Measurements from ENCODE around the gene NEBL. TPM values are rescaled to one million over a fixed set of nuclear protein-coding genes. Genes with fewer than 3 reads are reported as not detected.

NEBL gene
- total RNA-seq, 1 donor from 2014 or later, result 106 TPM

DNA sequence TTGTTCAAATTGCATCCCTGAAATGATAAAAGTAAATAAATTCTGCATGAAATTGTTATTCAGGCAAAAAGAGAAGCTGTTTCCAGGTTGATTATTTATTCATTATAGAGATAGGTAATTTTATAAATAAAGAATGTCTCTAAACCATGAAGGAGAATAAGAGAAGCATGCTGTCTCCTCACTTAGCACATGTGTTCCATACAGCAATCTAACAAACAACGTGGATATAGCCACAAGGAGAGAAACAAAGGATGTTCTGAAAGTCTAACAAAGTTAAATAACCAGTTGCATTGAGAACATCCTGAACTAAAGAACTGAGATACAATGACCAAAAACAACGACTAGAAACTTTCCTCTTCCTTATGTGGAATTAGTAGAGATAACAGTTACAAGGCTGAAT lies 50.8 kb downstream of the NEBL start:
- H3K27ac ChIP-seq, result no peak overlapping the region
- no peak for ATAC-seq
- no peak for DNase-seq
- H3K4me1 ChIP-seq, result no peaks in the 10 kb centered on the region
- H3K9me3 ChIP-seq, result no peaks in the 10 kb centered on the region
- H3K27me3 ChIP-seq, result no peaks in the 10 kb centered on the region
- no peak overlapping the region for H3K4me3 ChIP-seq
- H3K36me3 ChIP-seq, result peaks cover 11% of the 10 kb centered on the region
- intact Hi-C loops (cut with DNase I), result no loop called here
- no peak for TF ChIP-seq CTCF (IDR thresholded peaks at IDR 0.05)

DNA sequence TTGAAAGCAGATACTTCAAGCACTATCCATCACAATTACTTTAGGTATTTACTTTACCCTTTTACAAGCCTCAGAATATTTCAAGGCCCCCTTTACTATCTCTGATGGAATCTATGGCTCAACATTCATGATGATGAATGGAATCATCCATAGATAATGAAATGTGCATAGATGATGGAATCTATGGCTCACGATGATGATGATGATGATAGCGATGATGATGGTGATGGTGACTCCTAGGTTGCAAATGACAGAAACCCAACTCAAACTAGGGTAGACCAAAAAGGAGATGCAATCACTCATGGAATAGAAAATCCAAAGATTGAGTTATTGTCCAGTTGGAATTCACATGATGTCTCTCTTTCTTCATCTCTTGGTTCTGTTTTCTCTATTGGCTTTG lies 55.7 kb downstream of the NEBL start:
- no peak overlapping the region for H3K27ac ChIP-seq
- ATAC-seq, result no peak
- no peaks in the 10 kb centered on the region for H3K27me3 ChIP-seq
- no peak overlapping the region for H3K4me3 ChIP-seq
- DNase-seq, result no peak
- H3K9me3 ChIP-seq, result no peaks in the 10 kb centered on the region
- H3K36me3 ChIP-seq, result peaks cover 12% of the 10 kb centered on the region
- TF ChIP-seq CTCF (IDR thresholded peaks at IDR 0.05), result no peak
- intact Hi-C loops (cut with DNase I), result no loop called here
- no peaks in the 10 kb centered on the region for H3K4me1 ChIP-seq

DNA sequence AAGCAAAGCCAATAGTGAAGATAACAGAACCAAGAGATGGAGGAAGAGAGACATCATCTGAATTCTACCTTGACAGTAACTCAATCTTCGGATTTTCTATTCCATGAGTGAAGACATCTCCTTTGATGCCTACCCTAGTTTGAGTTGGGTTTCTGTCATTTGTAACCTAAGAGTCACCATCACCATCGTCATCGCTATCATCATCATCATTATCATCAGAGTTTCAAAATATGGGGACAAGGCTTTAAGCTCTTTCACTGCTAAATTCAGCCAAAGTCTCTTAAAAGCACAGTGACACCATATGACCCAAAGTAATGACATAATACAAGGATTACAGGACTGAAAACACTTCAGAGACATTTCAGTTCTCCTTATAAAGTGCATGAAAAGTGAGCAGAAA lies 57.2 kb downstream of the NEBL start:
- peaks cover 12% of the 10 kb centered on the region for H3K36me3 ChIP-seq
- DNase-seq (no peak), ATAC-seq (no peak)
- intact Hi-C loops (cut with DNase I), result no loop called here
- no peak overlapping the region for H3K27ac ChIP-seq
- H3K4me3 ChIP-seq, result no peak overlapping the region
- H3K4me1 ChIP-seq, result no peaks in the 10 kb centered on the region
- no peaks in the 10 kb centered on the region for H3K9me3 ChIP-seq
- TF ChIP-seq CTCF (IDR thresholded peaks at IDR 0.05), result no peak
- H3K27me3 ChIP-seq, result no peaks in the 10 kb centered on the region

DNA sequence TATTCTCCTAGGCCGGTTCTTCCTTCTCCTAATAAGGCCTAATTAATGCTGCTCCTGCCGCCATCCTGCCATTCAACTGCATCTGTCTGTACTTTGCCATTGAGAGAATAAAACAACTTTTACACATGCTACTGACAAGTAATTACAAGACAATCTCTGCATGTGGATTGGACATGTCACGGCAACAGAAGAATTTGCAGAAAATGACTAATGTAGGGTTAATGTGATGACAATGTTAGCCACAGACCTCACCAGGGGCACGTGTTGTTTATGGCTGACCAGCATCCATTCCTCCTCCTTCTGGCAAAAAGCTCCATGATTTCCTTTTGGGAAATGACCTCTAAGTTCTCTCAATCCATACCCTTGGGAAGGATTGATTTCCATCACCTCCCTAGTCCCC lies 58.0 kb downstream of the NEBL start:
- H3K4me1 ChIP-seq, result no peaks in the 10 kb centered on the region
- no peak overlapping the region for H3K27ac ChIP-seq
- no peaks in the 10 kb centered on the region for H3K9me3 ChIP-seq
- peaks cover 12% of the 10 kb centered on the region for H3K36me3 ChIP-seq
- TF ChIP-seq CTCF (IDR thresholded peaks at IDR 0.05), result no peak
- intact Hi-C loops (cut with DNase I), result no loop called here
- no peak overlapping the region for H3K4me3 ChIP-seq
- ATAC-seq, result no peak
- DNase-seq, result no peak
- no peaks in the 10 kb centered on the region for H3K27me3 ChIP-seq

DNA sequence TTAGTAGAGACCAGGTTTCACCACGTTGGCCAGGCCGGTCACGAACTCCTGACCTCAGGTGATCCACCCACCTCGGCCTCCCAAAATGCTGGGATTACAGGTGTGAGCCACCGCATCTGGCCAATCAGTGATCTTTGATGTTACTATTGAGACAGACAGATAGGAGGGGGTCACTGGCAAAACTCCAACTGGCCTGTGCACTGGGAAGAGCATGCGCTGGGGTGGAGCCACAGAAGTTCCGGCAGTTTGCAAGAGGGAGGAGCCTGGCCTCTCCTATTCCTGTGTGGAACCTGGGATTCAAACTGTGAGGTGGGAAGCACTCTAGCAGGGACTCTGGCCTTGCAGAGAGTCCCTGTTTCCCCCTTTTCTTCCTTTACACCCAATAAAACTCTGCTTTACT lies 60.7 kb downstream of the NEBL start:
- Histone ChIP-seq H3K27me3 (no peaks in the 10 kb centered on the region), H3K9me3 (no peaks in the 10 kb centered on the region), H3K36me3 (peaks cover 9% of the 10 kb centered on the region), H3K4me1 (no peaks in the 10 kb centered on the region), H3K27ac (no peak overlapping the region), H3K4me3 (no peak overlapping the region)
- ATAC-seq (no peak), DNase-seq (no peak)
- intact Hi-C loops (cut with DNase I), result no loop called here
- TF ChIP-seq CTCF (IDR thresholded peaks at IDR 0.05), result no peak

GRCh38 chr10:20835335-20835734 lies 61.8 kb downstream of the NEBL start:
- no peak for DNase-seq

More at GRCh38 chr10:20835335-20835734, 61.8 kb downstream of the NEBL start:
- intact Hi-C loops (cut with DNase I), result no loop called here
- no peak for TF ChIP-seq CTCF (IDR thresholded peaks at IDR 0.05)
- Histone ChIP-seq H3K4me1 (no peaks in the 10 kb centered on the region), H3K9me3 (no peaks in the 10 kb centered on the region), H3K27me3 (no peaks in the 10 kb centered on the region), H3K27ac (no peak overlapping the region), H3K4me3 (no peak overlapping the region), H3K36me3 (peaks cover 14% of the 10 kb centered on the region)
- no peak for ATAC-seq

All from upper lobe of right lung (tissue), 1 donor.